LNCaP clone FGC (cell line): ENCODE data around the gene CHD2.

Experiments
- DNase-seq: peaks from one replicate; pipeline ENCODE4 v3.0.0-alpha.2; 2011; ENCODE audit warnings: low read depth
- H3K4me3 ChIP-seq: 2 replicates; pipeline ENCODE4 v1.5.1; 2011; ENCODE audit warnings: mild to moderate bottlenecking, low read depth, low read length, control low read depth
- TF ChIP-seq, protein P1 (sequence below): IDR thresholded peaks from 2 replicates; pipeline ENCODE4 v1.5.1; 2012; ENCODE audit warnings: mild to moderate bottlenecking; ENCODE audit not compliant: control insufficient read depth, insufficient read depth; ENCODE audit errors: extremely low read depth

The CHD2 gene

DNA sequence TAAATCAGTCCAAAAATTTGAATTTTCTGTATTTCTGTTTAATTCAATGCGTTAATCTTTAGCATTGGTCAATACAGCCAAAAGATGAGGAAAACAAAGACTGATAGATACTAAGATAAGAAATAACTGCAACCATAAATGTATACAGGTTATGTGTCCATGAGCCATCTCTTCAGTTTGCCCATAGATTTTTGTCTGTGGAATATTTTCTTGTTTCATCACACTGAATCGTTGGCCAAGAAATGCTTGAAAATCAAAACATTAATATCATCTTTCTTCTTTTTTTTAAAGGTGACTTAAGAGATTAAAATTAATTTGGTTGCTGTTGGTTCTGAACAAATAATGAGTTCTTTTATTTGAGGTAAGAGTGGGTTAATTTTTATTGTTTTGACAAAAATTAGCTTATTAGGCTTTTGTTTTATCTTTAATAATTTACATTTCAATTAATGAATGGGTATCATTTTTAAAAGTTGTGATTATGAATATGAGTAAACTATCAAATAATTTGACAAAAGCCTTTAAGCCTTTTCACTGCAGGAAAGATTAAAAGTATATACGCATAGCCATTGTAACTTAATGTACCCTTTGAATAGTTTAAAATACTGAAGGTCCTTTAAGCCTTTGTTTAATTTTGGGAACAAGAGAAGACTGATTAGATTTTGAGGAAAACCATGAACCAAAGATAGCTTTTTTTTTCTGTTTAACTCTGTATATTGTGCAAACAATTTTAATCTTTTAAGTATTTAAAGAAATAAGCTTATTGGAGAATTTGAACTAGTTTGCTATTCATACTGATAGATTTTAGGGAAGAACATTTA is 14.7 kb upstream of the CHD2 start:
- peak overlapping the region; percentile 69 for H3K4me3 ChIP-seq
- no peak for DNase-seq
- TF ChIP-seq, protein P1, sequence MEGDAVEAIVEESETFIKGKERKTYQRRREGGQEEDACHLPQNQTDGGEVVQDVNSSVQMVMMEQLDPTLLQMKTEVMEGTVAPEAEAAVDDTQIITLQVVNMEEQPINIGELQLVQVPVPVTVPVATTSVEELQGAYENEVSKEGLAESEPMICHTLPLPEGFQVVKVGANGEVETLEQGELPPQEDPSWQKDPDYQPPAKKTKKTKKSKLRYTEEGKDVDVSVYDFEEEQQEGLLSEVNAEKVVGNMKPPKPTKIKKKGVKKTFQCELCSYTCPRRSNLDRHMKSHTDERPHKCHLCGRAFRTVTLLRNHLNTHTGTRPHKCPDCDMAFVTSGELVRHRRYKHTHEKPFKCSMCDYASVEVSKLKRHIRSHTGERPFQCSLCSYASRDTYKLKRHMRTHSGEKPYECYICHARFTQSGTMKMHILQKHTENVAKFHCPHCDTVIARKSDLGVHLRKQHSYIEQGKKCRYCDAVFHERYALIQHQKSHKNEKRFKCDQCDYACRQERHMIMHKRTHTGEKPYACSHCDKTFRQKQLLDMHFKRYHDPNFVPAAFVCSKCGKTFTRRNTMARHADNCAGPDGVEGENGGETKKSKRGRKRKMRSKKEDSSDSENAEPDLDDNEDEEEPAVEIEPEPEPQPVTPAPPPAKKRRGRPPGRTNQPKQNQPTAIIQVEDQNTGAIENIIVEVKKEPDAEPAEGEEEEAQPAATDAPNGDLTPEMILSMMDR = no peak

DNA sequence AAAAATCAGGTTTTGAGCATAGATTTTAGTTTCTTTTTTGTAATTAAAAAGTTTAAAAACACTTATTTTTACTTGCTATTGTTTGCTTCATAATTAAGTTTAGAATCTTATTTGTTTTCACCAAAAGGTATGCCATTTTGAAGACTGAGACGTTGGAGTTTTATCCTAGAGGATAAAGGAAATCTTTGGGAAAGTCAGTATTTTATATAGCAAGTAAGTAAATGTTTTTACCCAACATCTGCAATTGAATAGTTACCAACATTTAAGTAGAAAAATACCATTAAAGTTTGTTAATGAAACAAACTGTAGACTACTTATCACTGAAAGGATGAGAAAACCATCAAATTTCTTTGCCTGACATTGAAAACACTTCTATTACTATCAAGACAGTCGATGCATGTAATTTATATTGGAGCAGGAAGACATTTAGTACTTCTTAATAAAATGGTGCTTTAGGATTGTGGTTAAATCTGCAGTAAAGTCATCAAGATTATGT is 14.0 kb upstream of the CHD2 start:
- TF ChIP-seq, protein P1 = no peak
- H3K4me3 ChIP-seq = peak overlapping the region; percentile 69
- DNase-seq = no peak

DNA sequence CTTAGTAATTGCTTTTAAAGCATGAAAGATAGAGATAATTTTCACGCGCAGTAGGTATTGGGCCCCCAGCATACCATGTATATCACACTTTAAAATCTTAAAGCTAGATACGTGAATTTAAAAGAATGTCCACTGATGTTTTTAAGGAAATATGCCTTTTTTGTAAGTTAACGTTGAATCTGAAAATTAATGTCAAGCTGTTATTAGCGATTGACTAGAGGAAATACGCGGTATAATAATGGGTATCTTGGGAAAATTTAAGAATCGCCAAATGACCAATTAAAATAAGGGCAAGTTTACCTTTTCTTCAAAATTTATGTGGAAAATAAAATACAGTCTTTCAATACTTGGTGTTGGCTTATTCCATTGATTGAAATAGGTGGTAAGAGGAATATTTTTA is 13.3 kb upstream of the CHD2 start:
- DNase-seq = no peak
- TF ChIP-seq, protein P1 = no peak
- peak overlapping the region; percentile 69 for H3K4me3 ChIP-seq

DNA sequence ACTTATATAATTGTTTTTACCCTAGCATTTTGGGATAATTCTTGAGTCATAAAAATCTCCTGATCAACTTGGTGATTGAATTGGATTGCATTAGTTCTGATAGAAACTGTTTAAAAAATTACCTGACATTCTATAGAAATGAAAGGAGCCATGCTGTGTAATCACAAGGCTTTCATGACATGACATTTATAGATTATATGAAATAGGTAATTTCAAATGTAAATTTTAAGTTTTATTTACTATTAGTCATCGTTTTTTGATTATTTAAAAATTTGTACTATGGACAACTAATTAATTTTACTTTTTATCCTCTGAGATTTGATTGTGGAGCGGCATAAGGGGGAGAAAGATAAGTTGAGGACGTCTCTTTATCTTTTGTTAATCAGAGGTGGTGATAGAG is 12.3 kb upstream of the CHD2 start:
- TF ChIP-seq, protein P1 = no peak

DNA sequence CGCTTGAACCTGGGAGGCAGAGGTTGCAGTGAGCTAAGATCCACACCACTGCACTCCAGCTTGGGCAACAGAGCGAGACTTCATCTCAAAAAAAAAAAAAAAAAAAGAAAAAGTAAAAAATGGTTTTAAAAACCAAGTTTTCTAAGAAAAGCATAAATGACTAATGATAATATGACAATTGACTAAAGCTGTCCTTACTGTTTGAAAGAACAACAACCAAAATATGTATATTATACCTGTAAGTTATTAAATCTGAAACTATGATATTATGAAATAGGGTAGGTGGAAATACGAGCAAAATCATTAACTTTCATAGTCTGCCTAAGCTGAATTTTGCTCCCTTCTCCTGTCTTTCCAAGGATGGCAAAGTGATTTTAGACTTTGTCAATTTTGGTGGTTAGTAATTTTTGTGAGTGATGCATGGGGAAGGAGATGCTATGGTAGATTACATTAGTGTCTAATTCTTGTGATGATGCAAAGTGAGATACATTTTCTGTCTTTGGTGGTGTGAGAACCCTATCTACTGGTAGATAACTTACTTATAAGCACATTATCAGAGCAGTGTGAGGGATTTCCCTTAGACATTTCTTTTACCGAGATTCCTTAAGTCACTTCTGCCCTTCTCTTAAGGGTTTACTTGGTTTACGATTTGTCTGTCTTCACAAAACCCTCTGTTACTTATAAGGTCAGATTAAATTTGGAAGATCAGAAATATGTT is 10.6 kb upstream of the CHD2 start:
- no peak overlapping the region for H3K4me3 ChIP-seq
- TF ChIP-seq, protein P1 = no peak
- DNase-seq = no peak

More for the DNA sequence above, 12.3 kb upstream of the CHD2 start:
- H3K4me3 ChIP-seq = peak overlapping the region; percentile 69
- no peak for DNase-seq

DNA sequence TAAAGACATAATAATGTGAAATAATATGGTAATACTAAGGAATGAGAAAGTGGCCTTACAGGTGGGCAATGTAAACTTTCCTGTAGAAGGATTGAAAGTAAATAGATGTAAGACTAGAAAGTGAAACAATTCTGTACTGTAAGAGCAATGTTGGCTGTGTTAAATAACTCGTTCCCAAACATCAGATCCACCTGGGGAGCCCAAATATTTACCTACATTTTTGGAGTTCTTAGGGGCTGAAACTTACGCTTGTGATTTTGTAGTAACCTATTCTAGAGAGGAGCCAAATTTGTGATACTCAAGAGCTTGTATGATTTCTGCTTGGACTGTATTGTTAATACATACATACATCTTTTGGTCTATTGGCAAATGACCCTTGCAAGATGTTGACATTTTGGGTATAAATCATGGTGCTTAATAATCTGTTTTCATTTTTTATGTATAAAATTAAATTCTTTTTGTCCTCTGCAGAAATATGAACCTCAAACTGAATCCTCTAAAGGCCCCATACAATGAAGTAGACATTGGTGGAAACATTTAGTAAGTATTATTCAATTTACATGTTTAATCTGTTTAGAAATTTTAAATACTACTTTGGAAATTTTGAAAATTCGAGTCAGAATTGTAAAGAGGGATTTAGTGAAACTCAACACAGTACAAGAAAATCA is 8.5 kb upstream of the CHD2 start:
- H3K4me3 ChIP-seq = no peak overlapping the region
- TF ChIP-seq, protein P1 = no peak
- no peak for DNase-seq
